ENCODE measurements around the gene KLHL29. TPM values are rescaled to one million over a fixed set of nuclear protein-coding genes. Genes with fewer than 3 reads are reported as not detected.

KLHL29 gene
- total and polyA plus RNA-seq, 2 of the 13 experiments (the other 11 are each of a cell fraction or from before 2014, with no cell fraction given): 0.01 TPM; not detected in 1

GRCh38 chr2:23751747-23752265 is 366.8 kb downstream of the KLHL29 start:
- Histone ChIP-seq H3K27ac (ENCODE audit: extremely low read length, insufficient read depth, low read length) (no peak overlapping the region), H3K36me3 (replicated peaks in 1 of 2; ENCODE audit: control insufficient read depth in 1 of 2, insufficient read depth in 2 of 2, low read length in 2 of 2) (peaks cover 7 to 11% of the 10 kb centered on the region in 2 experiments), H3K79me2 (ENCODE audit: insufficient read depth, low read length) (no peaks in the 10 kb centered on the region), H3K9ac (ENCODE audit: insufficient read depth, low read depth, low read length) (no peak overlapping the region), H3K9me3 (ENCODE audit: low read length) (no peaks in the 10 kb centered on the region), H4K20me1 (ENCODE audit: insufficient read depth, low read length) (no peaks in the 10 kb centered on the region), H3K4me2 (ENCODE audit: low read depth, low read length) (no peak overlapping the region), H3K4me1 (ENCODE audit: insufficient read depth, low read length) (no peaks in the 10 kb centered on the region), H2AFZ (ENCODE audit: low read length) (no peak overlapping the region), H3K27me3 (ENCODE audit: control insufficient read depth in 1 of 2, insufficient read depth in 2 of 2, low read length in 2 of 2) (no peaks in the 10 kb centered on the region), H3K4me3 (replicated peaks in 1 of 3; ENCODE audit: insufficient read depth in 1 of 3, low read depth in 2 of 3, low read length in 3 of 3) (no peak overlapping the region)
- ATAC-seq (no peak), FAIRE-seq (no peak), DNase-seq (ENCODE audit: low spot score) (no peak)
- intact Hi-C loops (cut with micrococcal nuclease; ENCODE audit: unreplicated experiment) (no loop called here), in situ Hi-C loops (cut with HindIII; ENCODE audit: extremely low pct_ligation_motif_present, low pct_unique_long_range_greater_than_20kb) (no loop called here)
- over 99% methylated on average over 2 of the region's 2 CpGs for WGBS (ENCODE audit: low lambda C conversion rate)
- ChIA-PET POLR2A (no interaction called here), CTCF (ENCODE audit: low intra/inter-chr PET ratio, low total read pairs) (no interaction called here)
- no peak for TF ChIP-seq ZKSCAN5 (CRISPR knock-in tag; IDR thresholded peaks at IDR 0.05)
- no peak for TF ChIP-seq ZNF513 (CRISPR knock-in tag; conservative IDR thresholded peaks at IDR 0.05)
- TF ChIP-seq ZNF20 (CRISPR knock-in tag; IDR thresholded peaks at IDR 0.05): no peak
- TF ChIP-seq POLR2G (IDR thresholded peaks at IDR 0.05; ENCODE audit: low read depth, low read length): no peak
- no peak for TF ChIP-seq ZNF326 (CRISPR knock-in tag; IDR thresholded peaks at IDR 0.05; ENCODE audit: borderline replicate concordance)
- no peak for TF ChIP-seq U2AF1 (optimal IDR thresholded peaks at IDR 0.05; ENCODE audit: low read depth, low read length)
- no peak for TF ChIP-seq JARID2 (CRISPR knock-in tag; IDR thresholded peaks at IDR 0.05; ENCODE audit: insufficient replicate concordance)
- no peak for TF ChIP-seq ZFP91 (CRISPR knock-in tag; IDR thresholded peaks at IDR 0.05; ENCODE audit: borderline replicate concordance)
- no peak for TF ChIP-seq ZNF121 (CRISPR knock-in tag; IDR thresholded peaks at IDR 0.05)
- TF ChIP-seq ZNF713 (CRISPR knock-in tag; IDR thresholded peaks at IDR 0.05): no peak
- no peak for TF ChIP-seq ZNF841 (CRISPR knock-in tag; IDR thresholded peaks at IDR 0.05; ENCODE audit: borderline replicate concordance)
- TF ChIP-seq FOSL2 (CRISPR knock-in tag; IDR thresholded peaks at IDR 0.05): no peak
- TF ChIP-seq THYN1 (CRISPR knock-in tag; IDR thresholded peaks at IDR 0.05; ENCODE audit: borderline replicate concordance, low read depth): no peak
- no peak for TF ChIP-seq NFKB2 (CRISPR knock-in tag; IDR thresholded peaks at IDR 0.05; ENCODE audit: borderline replicate concordance)
- no peak for TF ChIP-seq RARA (CRISPR knock-in tag; IDR thresholded peaks at IDR 0.05)
- TF ChIP-seq TEAD3 (CRISPR knock-in tag; optimal IDR thresholded peaks at IDR 0.05; ENCODE audit: borderline replicate concordance): no peak
- no peak for TF ChIP-seq PCBP2 (optimal IDR thresholded peaks at IDR 0.05; ENCODE audit: low read depth, low read length, poor library complexity, severe bottlenecking)
- TF ChIP-seq TBP (CRISPR knock-in tag; IDR thresholded peaks at IDR 0.05): no peak
- BruUV-seq (replicated peaks): no TSS peak

All from HepG2 (cell line).